IPS-NIHi7 (cell line): ENCODE results near the gene PSMB3.
A peak's percentile ranks its signal among the peaks of the same experiment; 100 is the strongest.
"Not testable (repeated sequence)": the region's sequence is repeated elsewhere in the genome, so short reads cannot be mapped to it uniquely, and the experiment has no call there.

Experiments
- DNase-seq: peaks from one replicate; pipeline ENCODE4 v3.0.0; 2012; ENCODE audit warnings: mixed read lengths; ENCODE audit errors: extremely low spot score

The PSMB3 gene

DNA sequence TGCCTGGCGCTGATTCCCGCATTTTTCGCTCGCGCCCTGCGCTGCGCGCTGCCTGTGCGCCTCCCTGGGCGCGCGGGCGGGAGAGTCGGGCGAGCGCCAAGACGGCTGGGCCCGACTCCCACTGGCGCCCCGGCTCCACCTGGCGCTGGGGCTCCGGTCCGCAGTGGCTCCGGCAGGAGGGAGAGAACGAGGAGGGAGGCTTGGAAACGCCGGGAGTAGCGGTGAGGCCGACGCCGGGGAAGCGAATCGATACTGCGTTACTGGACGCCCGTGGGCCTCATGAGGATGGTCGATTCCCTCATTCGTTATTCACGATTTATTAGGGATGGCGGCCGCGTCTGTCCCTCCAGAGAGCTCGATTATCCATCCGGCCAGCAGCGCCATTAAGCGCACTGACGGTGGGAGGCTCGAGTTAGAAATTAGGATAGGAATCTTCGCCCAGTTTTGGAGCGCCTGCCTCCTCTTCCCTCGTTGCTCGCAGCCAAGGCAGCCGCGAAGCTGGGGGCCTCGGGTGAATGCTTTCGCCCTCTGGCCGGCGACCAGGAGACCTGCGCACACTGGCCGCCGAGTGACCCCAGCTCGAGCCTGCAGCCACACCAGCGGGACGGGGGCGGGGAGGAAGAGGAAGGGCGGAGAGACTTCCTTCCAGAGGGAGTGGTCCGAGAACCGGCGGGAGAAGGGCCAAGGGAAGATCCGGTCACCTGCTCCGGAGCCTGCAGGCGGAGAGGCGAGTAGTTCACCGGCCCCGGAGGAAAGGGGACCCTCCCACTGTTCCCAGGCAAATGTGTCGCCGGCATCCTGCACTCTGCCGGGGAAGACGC lies 3.1 kb upstream of the PSMB3 start:
- DNase-seq, result peak; percentile 60

DNA sequence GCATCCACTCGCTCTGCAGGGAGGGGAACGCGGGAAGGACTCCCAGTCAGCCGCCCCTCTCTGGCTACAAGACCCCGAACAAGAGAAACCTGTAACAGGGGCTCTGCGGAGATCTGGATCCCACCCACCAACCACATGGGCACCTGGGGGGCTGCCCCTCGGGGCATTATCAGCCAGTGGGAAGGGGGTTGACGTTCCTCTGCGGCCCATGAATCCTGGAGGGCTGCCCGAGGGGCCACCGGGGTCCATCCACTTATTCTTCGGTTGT lies 2.6 kb upstream of the PSMB3 start:
- no peak for DNase-seq

DNA sequence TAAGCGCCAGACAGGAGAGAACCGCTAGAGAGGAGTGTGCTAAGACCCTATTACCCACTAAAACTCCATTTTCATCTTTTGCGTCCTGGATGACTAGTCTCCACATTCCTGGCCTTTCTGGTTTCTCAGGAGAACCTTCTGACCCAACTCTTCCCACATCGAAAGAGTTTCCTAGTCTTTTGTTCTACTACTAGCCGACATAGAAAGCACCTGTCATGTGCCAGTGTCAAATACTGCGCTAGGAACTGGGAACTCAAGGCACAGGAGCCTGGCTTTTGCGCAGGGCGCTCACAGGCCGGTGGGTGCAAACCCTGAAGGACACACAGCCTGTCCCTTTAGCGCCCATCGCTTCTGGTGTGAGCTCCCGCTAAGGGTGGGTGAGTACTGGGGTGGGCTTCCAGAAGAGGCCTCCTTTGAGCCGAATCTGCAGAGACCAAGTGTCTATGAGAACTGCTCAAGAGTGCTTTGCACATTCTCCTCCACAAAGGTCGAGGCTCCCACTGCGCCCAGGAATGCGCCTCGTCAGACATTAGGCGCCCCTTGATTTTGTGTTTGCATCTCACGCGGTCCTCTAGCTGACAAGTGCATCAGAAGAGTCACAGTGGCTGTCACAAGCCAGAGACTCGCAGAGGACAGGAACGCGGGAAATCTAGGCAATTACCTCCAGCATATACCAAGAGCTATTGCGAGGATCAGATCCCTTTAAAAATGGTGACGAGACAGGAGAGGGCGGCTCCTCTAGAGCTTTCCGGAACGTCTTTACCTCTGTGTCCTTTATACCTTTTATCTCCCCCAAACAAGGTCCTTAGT lies 2.0 kb upstream of the PSMB3 start:
- DNase-seq, result no peak

DNA sequence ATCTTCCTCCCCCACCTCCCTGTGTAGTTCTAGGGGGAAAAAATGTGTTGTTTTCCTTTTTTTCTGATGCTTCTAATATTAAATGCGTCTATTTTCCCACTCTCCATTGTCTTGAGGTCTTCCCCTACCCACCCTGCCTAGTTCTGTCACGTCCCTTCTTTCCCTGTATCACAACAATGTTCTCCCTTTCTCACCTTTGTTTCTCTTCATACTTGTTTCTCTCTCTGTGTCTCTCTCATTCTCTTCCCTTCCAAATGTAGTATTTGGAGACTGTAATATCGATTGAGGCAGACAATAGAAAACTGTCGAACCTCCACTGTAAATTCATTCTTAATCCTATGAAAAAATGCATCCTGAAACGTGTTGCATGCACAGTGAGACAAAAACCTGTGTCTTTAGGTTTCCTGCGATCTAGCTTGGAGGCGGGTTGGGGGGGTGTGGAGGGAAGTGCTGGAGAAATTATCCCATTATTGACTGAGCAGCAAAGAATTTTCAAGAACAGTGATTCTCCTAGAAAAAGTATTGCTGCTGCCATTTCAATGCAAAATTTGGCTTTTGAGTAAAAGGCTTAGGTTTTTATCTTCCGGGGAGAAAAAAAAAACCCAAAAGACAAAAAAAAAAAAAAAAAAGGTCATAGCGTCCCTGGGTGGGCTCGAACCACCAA lies 1.3 kb upstream of the PSMB3 start:
- DNase-seq, result no peak

DNA sequence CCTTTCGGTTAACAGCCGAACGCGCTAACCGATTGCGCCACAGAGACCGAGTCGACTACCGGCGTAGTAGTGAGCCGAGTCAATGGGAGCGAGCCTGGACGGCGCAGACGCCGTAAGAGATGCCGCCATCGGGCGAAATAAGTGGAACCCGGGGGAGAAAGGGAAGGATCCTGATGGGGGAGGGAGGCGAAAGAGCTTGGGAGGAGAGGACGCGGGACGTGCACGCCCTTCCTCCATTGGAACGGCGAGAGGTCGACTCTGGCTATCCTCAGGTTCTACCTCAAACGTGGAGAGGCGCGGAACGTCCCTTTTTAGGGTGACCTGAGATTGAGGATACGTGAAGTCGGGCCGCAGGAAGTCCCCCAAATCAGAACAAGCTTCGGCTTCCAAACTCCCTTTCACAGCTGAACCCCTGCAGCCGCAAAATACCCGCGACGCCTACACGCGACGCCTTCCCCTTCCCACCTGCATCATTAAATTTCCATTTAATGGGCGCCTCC lies 683 bp upstream of the PSMB3 start:
- DNase-seq, result peak; percentile 70

DNA sequence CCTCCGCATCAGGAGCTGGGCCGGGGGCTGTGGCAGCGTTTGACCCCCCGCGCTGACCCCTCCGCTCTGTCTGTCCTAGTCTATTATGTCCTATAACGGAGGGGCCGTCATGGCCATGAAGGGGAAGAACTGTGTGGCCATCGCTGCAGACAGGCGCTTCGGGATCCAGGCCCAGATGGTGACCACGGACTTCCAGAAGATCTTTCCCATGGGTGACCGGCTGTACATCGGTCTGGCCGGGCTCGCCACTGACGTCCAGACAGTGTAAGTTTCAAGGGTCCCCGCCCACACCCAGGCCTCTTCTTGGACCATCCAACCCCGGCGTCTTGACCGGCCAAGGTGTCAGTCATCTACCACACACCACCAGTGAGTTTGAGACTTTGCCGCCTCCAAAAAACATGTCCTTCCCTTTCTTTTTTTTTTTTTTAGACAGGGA lies 548 bp downstream of the PSMB3 start:
- no peak for DNase-seq

DNA sequence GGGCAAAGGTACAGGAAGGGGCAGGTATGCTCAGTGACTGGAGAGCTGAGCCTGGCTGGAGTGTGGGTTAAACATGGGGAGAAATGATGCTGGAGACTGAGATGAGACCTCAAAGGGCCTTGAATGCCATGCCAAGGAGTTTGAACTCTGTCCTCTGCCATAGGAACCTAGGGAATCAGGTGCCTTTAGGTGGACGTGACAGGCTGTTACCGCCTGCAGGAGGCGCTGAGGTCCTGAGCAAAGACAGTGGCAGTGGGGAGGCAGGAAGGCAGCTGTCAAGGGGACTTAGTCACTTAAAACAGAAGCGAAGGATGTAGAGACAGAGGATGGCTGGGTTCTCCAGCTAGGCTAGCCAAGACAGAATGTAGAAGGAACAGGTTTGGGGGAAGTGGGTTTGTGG lies 9.1 kb downstream of the PSMB3 start:
- peak; percentile 83 for DNase-seq

DNA sequence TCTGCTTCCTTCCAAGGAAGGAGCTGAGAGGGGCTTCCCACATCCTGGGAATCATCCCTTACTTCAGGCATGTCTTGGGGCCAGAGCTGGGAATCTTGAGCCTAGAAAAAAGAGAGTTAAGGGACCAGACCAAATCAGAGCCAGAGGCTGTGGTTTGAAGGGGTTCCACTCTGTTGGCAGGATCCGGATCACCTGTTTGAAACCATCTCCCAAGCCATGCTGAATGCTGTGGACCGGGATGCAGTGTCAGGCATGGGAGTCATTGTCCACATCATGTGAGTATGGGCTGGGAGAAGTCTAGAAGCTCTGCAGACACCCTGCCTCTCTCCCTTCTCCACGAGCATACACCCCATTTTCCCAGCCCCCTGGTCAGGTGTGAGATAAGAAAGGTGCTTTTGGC lies 9.7 kb downstream of the PSMB3 start:
- DNase-seq, result no peak

DNA sequence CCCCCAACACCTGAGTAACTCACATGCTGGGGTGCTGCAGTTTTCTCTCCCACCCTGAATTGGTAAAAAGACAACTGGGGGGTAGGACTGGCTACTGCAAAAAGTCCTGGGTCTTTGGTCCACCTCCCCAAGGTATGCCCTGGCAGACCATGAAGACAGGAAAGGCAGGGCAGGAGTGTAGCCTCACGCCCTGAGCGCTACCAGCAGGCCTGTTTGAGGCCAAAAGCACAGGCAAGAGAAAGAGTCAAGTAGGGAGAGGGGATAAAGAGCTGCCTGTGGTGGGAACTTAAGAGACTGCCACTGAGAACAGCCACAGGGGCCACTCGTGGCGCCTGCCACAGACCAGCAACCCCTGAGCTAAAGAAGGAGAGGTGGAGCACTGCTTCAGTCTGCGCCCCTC lies 13.8 kb downstream of the PSMB3 start:
- DNase-seq, result no peak

DNA sequence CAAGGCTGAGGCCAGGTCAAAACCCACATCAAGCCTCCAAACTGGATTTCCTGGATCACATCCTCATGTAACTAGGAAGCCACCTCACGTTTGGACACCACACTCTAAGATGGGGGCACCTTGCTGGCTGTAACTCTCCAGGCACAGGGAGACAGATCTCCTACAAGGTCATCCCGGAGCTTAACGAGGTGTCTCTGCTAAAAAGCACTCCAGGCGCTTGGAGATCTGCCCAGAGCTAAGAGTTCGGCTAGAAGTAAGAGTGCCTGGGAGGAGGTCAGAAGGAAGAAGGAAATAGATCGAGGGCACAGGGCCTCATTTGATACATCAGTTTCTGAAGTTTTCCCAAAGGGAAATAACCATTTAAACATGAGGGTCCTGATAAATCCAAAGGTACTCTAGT lies 15.9 kb downstream of the PSMB3 start:
- DNase-seq, result no peak

DNA sequence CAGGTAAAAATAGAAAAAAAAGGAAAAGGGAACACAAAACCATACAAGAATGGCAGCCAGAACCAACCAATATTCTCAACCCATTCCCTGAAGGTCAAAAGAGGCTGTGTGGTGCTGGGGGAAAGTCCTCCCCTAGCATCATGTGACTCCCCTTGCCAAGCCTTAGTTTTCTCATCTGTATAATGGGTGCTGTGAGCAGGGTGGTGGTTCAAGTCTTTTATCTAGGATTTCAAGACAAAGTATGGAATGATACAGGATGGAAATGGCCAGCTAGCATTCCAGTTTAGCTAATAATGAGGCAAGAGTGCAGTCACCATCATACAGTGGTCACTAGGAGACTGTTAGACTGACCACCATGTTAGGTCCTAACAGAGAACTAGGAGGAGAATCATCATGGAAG lies 20.7 kb downstream of the PSMB3 start:
- DNase-seq, result no peak

DNA sequence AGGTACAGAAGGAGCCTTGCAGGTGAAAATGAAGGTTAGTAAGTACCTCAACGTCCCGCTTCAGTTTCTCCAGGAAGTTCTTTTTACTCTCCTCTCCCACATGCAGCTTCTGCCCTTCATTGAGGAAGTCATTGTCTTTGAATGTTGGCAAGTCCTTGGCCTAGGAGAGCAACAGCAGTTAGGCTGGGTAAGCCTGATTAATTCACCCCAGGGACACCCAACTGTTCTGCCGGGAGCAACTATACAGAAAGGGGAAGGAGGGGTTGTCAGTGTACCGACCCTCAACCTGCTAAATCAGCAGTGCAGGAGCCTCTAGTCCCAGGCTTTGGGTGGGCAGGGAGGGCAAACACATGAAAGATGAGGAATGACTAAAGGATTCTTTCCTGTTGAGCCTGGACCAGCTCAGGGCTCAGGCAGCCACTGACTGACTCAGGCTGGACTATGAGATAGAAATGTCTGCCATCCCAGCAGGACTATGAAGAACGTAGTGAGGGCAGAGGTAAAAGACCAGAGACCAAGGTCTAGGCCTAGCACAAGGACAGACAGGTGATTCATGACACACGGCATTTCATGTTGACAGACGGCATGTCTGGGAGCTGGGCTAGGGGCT lies 25.2 kb downstream of the PSMB3 start:
- DNase-seq, result no peak

DNA sequence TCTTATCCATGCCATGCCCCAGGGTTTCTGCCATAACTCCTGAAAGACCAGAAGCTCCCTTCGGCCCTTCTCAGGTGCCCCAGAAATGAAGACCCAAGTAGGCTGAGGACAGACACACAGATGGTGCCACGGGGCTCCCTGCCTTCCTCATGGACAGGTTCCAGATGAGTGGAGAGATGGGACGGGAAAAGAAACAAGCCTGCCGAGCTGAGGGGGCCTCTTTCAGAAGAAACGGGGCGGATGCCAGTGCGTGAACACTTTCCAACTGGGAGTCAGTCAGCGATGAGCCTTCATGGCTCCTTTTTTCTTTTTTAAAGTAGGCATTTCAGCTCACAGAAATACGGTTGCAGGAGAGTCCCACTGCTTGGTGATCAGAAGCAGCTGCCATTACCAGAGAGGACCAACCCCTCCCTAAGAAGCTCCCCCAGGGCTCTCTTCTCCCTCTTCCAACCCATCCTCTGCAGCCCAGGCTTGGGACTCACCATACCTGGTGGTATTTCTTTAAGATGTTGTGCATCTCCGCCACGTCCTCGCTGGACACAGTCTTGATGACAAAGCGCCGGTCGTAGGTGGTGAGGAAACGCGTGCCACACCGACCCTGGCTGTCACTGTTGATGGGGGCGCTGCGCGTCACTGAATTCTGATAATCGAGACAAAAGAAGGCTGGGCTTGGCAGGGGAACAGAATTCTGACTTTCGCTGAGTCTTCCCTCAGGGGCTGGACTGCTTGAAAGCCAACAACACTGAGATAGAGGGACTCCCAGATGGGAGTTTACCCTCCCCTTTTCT lies 27.6 kb downstream of the PSMB3 start:
- DNase-seq, result no peak

DNA sequence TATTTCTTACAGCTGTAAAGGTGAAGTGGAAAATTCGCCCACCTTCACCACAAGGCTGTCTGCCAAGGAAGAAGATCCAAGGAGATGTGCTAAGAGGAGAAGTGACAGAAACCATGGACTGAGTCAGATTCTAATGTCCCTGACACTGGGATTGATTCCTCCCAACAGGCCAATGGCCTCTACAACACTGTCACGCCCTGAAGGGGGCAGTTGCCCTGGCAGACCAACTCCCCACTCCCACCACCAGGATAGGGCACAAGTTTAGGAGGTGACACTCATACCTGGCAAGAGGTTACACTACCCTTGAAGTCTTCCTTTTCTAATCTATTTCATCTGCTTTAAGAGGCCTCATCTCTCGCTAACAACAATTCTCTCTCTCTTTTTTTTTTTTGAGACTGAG lies 30.7 kb downstream of the PSMB3 start:
- DNase-seq, result no peak

DNA sequence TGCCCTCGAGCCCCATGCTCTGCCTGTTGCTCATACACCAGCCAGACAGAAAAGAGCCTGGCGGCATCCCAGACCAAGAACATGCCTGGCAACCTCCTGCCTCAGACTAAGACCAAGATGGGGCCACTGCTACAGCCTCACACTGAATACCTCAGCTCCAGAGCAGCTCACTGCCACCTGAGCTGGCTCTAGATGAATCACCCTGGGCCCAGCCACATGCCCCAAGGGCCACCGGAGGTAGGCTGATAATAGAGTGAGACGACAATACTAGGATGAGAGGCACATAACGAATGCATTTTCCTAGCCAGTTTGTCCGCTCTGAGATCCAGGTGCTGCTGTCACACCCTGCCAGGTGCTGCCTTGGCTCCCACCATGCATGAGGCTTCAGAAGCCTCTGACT lies 33.8 kb downstream of the PSMB3 start:
- DNase-seq, result no peak

DNA sequence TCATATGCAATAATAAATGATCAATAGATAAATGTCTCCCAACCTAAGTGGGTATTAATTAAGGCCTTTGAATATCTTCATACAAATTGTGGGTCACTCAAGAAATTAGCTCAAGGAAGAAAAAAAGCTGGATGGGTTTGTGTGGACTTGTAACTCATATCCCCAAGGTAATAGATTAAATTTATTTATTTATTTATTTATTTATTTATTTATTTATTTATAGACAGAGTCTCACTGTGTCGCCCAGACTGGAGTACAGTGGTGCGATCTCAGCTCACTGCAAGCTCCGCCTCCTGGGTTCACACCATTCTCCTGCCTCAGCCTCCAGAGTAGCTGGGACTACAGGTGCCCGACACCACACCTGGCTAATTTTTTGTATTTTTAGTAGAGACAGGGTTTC lies 35.5 kb downstream of the PSMB3 start:
- not testable (repeated sequence) for DNase-seq

DNA sequence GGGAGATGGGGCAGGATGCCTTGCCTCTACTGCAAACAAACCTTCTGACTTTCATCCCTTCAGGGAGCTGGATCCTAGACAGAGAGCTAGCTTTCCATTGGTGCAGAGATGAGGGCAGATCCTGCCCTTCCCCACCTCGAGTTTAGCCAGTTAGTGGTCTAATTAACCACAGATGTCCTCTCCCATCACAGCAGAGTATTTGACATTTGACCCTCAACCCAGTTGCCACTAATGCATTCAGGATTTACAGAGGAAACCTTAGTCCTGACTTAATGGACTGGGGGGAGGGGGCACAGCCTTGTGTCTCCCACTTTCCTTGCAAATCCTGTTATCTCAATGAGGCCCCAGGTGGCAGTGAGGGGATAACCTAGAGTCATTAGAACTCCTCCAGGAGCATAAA lies 36.6 kb downstream of the PSMB3 start:
- DNase-seq, result peak; percentile 32

DNA sequence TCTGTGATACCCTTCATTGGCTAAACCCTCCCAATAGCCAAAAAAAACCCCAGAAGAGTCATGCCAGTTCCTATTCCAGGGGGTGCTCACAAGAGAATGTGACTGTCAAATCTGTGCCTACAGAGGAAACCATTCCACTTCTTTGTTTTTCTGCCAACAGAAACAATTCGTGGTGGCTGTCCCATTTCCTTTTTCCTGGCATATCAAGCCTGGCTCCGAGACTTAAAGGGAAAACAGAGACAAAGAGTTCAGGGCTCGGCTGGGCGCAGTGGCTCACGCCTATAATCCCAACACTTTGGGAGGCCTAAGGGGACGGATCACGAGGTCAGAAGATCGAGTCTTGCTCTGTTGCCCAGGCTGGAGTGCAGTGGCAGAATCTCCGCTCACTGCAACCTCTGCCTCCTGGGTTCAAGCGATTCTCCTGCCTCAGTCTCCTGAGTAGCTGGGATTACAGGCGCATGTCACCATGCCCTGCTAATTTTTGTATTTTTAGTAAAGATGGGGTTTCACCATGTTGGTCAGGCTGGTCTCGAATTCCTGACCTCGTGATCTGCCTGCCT lies 37.7 kb downstream of the PSMB3 start:
- not testable (repeated sequence) for DNase-seq

DNA sequence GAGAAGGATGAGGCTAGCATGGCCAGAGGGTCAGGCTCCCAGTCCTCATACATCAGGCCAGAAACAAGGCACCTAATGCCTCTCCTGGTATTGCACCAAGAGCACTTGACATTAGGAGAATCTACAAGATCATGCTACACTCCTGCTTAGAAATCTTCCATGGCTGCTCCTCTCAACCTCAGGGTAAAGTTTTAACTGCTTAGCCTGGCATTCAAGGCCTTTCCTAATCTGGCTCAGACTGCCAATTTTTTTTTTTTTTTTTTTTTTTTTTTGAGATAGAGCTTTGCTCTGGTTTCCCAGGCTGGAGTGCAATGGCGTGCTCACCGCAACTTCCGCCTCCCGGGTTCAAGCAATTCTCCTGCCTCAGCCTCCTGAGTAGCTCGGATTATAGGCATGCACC lies 38.6 kb downstream of the PSMB3 start:
- DNase-seq, result no peak

DNA sequence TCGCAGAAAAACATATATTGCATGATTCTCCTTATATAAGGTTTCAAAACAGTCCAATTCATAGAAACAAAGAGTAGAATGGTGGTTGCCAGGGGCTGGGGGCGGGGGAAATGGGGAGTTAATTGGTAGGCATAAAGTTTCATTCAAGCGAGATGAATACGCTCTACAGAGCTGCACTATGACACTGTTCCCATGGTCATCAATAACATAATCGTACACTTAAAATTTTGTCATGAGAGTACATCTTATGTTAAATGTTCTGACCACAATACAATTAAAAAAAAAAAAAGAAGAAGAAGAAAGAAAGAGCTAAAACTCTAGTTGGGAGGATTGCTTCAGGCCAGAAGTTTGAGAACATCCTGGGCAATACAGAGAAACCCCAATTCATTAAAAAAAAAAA lies 41.7 kb downstream of the PSMB3 start:
- DNase-seq, result no peak
